Testis (tissue), 2 donors: Measurements from ENCODE around the gene CSH1.

Source experiments
- CTCF ChIP-seq, 3 experiments: fragments of 450-650 bp in 2 of 3; fragments of 200-600 bp in 1 of 3; sonication (generic) in 1 of 3; IDR thresholded peaks; one replicate each; pipeline ENCODE4 v1.5.1; 2016 to 2019; ENCODE audit warnings: antibody characterized with exemption in 3 of 3, mild to moderate bottlenecking in 2 of 3, moderate library complexity in 1 of 3
- POLR2A ChIP-seq: fragments of 450-650 bp; IDR thresholded peaks from one replicate; pipeline ENCODE4 v1.6.1; 2017; ENCODE audit warnings: antibody characterized with exemption, mild to moderate bottlenecking, moderate library complexity

- TF ChIP-seq CTCF (IDR thresholded peaks at IDR 0.05) (no peak), POLR2A (no peak)
These were observed 41.5 kb upstream of the CSH1 start for GRCh38 chr17:63937920-63938319.
